Lung (tissue), 12 donors: ENCODE measurements around the gene CNNM4. TPM values are rescaled to one million over a fixed set of nuclear protein-coding genes. Genes with fewer than 3 reads are reported as not detected.

Experiments used
- ATAC-seq: fragments of 200-7000 bp; cut with Tn5 transposase; one replicate; pipeline ENCODE4 v1.9.1; 2020; ENCODE audit warnings: moderate number of reproducible peaks; ENCODE audit not compliant: insufficient read depth, low FRiP score
- DNase-seq, 3 donors: peaks; one replicate each; pipeline ENCODE4 v3.0.0-alpha.2; 2013 to 2017
- H3K27ac ChIP-seq, 2 donors: one replicate each; pipeline ENCODE4 v1.5.1; 2013; ENCODE audit warnings: mild to moderate bottlenecking in 2 of 2, moderate library complexity in 2 of 2, control low read depth in 1 of 2, inconsistent platforms in 1 of 2, low read depth in 1 of 2, low read length in 1 of 2
- H3K27me3 ChIP-seq, 3 donors: one replicate each; pipeline ENCODE4 v1.5.1; 2013; ENCODE audit warnings: low read length in 2 of 3; ENCODE audit not compliant: control insufficient read depth in 3 of 3, insufficient read depth in 3 of 3
- H3K36me3 ChIP-seq, 4 donors: one replicate each; pipeline ENCODE4 v1.5.1; 2013; ENCODE audit warnings: low read length in 4 of 4, mild to moderate bottlenecking in 1 of 4, moderate library complexity in 1 of 4; ENCODE audit not compliant: control insufficient read depth in 4 of 4, insufficient read depth in 4 of 4
- H3K4me1 ChIP-seq, 5 donors: one replicate each; pipeline ENCODE4 v1.5.1; 2013; ENCODE audit warnings: low read length in 5 of 5, mild to moderate bottlenecking in 2 of 5, moderate library complexity in 1 of 5; ENCODE audit not compliant: control insufficient read depth in 5 of 5, insufficient read depth in 5 of 5
- H3K4me3 ChIP-seq: one replicate; pipeline ENCODE4 v1.5.1; 2013; ENCODE audit warnings: mild to moderate bottlenecking, control low read depth, moderate library complexity
- H3K9ac ChIP-seq, 2 donors: one replicate each; pipeline ENCODE4 v1.5.1; 2013; ENCODE audit warnings: low read length in 2 of 2, control low read depth in 1 of 2; ENCODE audit not compliant: insufficient read depth in 1 of 2
- H3K9me3 ChIP-seq, 4 donors: one replicate each; pipeline ENCODE4 v1.5.1; 2013; ENCODE audit warnings: low read length in 3 of 4, mild to moderate bottlenecking in 1 of 4, moderate library complexity in 1 of 4; ENCODE audit not compliant: control insufficient read depth in 4 of 4, insufficient read depth in 3 of 4
- WGBS, 2 donors: extraction: QIAGEN DNeasy Blood & Tissue Kit; methylation state at CpG; one replicate each; pipeline ENCODE4 v1.1.7; 2013; 5-methylcytosine and 5-hydroxymethylcytosine counted together
- polyA plus RNA-seq, 2 donors: library from polyadenylated mRNA; stranded (reverse); fragments of 200-250 nt; gene quantifications; one replicate each; pipeline ENCODE4 v1.2.1, GENCODE V29; 2013
- total RNA-seq, 2 donors: library from RNA; depleted of rRNA in 1 of 2; stranded (reverse); fragments of >200 nt in 1 of 2; gene quantifications; one replicate each; pipeline ENCODE4 v1.2.1, GENCODE V29; 2014 to 2021
- TF ChIP-seq, protein P1 (sequence below): IDR thresholded peaks from 2 replicates; pipeline ENCODE4 v1.5.1; 2012; ENCODE audit warnings: mild to moderate bottlenecking; ENCODE audit errors: control extremely low read depth, extremely low read depth
- donor health status: control.
- donor health status: control.
- donor health status: Bipolar disorder and iron deficiency.
- donor health status: healthy.
- donor health status: DM: yes; HTN: yes; CAD: no.

CNNM4 gene
- total and polyA plus RNA-seq, 4 donors = 4.0 to 19.8 (median 12.3) TPM

DNA sequence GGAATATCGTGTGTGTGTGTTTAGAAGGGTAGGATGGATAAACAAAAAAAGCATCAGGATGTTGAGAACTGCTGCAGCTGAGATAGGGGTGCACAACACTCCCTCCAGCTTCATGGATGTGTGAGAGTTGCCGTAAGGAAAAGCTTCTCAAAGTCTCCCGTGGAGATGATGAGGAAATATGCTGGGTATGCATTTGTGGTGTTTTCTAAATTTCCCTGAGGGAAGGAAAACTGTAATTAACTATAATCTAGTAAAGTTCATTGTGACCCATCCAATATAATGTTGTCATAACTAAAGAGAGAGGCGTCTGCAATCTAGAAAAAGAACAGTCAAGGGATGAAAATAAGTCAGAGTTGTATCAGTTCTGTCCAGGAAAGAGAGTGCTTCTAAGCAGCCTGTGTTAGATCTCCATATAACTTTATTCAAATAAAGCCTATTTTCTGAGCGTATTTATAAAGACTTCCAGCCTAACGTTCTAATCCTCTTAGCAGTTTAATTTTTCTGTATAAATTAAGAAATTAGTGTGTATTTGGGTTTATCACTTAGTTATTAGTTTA, 13.6 kb upstream of the CNNM4 start:
- 63 to 72% methylated on average over 6 of the region's 6 CpGs for WGBS, 2 donors
- Histone ChIP-seq H3K27me3 (no peaks in the 10 kb centered on the region), H3K9ac (no peak overlapping the region), H3K4me3 (no peak overlapping the region), H3K4me1 (no peaks in the 10 kb centered on the region), H3K9me3 (no peaks in the 10 kb centered on the region), H3K36me3 (no peaks in the 10 kb centered on the region), H3K27ac (no peak overlapping the region)
- ATAC-seq (no peak), DNase-seq (no peak)
- TF ChIP-seq, protein P1, sequence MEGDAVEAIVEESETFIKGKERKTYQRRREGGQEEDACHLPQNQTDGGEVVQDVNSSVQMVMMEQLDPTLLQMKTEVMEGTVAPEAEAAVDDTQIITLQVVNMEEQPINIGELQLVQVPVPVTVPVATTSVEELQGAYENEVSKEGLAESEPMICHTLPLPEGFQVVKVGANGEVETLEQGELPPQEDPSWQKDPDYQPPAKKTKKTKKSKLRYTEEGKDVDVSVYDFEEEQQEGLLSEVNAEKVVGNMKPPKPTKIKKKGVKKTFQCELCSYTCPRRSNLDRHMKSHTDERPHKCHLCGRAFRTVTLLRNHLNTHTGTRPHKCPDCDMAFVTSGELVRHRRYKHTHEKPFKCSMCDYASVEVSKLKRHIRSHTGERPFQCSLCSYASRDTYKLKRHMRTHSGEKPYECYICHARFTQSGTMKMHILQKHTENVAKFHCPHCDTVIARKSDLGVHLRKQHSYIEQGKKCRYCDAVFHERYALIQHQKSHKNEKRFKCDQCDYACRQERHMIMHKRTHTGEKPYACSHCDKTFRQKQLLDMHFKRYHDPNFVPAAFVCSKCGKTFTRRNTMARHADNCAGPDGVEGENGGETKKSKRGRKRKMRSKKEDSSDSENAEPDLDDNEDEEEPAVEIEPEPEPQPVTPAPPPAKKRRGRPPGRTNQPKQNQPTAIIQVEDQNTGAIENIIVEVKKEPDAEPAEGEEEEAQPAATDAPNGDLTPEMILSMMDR = no peak

DNA sequence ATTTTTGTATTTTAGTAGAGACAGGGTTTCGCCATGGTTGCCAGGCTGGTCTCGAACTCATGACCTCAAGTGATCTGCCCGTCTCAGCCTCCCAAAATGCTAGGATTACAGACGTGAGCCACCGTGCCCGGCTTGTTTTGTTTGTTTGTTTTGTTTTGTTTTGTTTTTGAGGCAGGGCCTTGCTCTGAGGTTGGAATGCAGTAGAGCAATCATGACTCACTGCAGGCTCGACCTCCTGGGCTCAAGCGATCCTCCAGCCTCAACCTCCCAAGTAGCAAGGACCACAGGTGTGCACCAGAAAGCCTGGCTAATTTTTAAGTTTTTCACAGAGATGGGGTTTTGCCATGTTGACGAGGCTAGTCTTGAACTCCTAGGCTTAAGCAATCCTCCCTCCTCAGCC, 8.9 kb upstream of the CNNM4 start:
- Histone ChIP-seq H3K4me1 (no peaks in the 10 kb centered on the region), H3K27ac (no peak overlapping the region), H3K4me3 (no peak overlapping the region), H3K9me3 (no peaks in the 10 kb centered on the region), H3K27me3 (no peaks in the 10 kb centered on the region), H3K9ac (no peak overlapping the region), H3K36me3 (no peaks in the 10 kb centered on the region)
- 90 to 91% methylated on average over 9 of the region's 9 CpGs for WGBS, 2 donors
- DNase-seq (no peak), ATAC-seq (no peak)
- TF ChIP-seq, protein P1 = no peak

DNA sequence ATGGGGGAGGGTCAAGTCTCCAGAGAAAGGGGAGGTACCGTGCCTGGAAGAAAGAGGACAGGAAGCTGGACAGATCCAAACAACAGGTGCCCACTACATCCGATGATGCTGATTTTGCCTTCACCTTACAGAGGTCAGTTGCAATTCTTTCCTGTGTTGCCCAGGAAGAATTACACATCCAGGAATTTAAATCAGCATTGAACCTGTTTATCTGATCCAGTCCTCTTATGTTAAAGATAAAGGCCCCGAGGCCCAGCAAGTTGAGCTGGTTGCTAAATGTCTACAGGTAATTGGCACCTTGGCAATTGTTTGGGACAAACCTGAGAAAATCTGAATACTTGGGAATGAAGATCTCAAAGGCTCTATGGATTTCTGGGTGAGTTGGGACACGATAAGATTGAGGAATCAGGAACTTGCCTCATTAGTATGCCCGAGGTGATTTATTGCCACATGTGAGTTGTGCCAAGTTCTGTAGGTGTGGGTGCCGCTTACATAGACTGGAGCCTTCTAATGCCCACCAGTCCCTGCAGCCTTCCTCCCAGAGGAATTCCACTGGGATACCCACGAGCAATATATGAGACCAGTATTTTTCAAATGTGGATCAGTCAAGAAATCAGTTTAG, 6.9 kb upstream of the CNNM4 start:
- H3K27me3 ChIP-seq = no peaks in the 10 kb centered on the region
- no peak overlapping the region for H3K4me3 ChIP-seq
- WGBS, 2 donors = 48 to 55% methylated on average over 7 of the region's 7 CpGs
- DNase-seq (no peak), ATAC-seq (no peak)
- no peak overlapping the region for H3K9ac ChIP-seq
- TF ChIP-seq, protein P1 = no peak
- no peaks in the 10 kb centered on the region for H3K4me1 ChIP-seq
- H3K9me3 ChIP-seq = no peaks in the 10 kb centered on the region
- H3K27ac ChIP-seq = no peak overlapping the region
- no peaks in the 10 kb centered on the region for H3K36me3 ChIP-seq

DNA sequence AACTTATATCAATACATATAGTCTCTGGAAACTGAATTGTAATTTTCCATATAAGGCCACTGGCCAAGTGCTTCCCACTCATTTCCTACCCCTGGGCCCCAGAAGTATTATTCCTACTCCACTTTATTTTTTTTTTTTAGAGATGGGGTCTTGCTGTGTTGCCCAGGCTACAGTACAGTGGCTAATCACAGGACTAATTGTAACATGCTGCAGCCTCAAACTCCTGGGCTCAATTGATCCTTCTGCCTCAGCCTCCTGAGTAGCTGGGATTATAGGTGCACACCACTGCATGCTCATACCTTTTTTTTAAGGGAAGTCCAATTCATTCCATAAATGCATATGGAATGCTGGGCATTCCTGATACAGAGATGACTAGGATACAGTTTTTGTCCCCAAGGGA, 6.4 kb upstream of the CNNM4 start:
- H3K4me3 ChIP-seq = no peak overlapping the region
- H3K9ac ChIP-seq = no peak overlapping the region
- no peaks in the 10 kb centered on the region for H3K36me3 ChIP-seq
- no peak overlapping the region for H3K27ac ChIP-seq
- no peaks in the 10 kb centered on the region for H3K4me1 ChIP-seq
- H3K9me3 ChIP-seq = no peaks in the 10 kb centered on the region
- TF ChIP-seq, protein P1 = no peak
- DNase-seq (no peak), ATAC-seq (no peak)
- H3K27me3 ChIP-seq = no peaks in the 10 kb centered on the region
